Measurements from ENCODE around the gene ACTN4.

Gene ACTN4

DNA sequence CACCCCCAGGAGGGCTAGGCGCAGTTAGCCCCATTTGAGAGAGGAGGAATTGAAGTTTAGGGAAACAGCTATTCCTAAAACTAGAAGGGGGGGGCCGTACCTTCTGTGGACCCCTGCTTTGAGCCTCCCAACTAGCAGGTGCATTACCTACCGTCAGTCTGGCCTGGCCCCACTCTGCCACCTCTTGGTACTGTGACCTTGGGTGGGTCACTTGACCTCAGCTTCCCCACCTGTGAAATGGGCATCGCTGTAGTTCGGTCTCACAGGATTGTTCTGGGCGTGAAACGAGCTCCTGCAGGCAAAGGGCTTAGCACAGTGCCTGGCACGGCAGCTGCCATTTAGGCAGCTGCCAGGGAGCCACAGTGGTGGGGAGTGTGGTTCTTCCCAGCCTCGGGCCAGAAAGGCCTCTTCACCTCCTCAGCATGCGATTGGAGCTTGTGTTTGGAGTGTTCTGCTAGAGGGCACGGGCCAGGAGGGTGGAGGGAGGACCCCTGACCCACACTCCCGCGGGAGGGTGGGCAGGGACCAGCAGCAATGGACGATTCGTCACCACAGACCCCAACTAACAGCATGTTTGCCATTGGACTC, 64.8 kb downstream of the ACTN4 start:
- no peaks in the 10 kb centered on the region for H3K27me3 ChIP-seq (ENCODE audit: insufficient read depth, low read length)
- peak overlapping the region; percentile 42; the same call in 1 of the 2 replicates for H3K27ac ChIP-seq (ENCODE audit: low read depth, low read length)
- H3K4me1 ChIP-seq (ENCODE audit: control insufficient read depth, insufficient read depth, low read length, unreplicated experiment), result peaks cover 43% of the 10 kb centered on the region
- H3K4me3 ChIP-seq (ENCODE audit: low read depth, low read length), result no peak overlapping the region
- H3K36me3 ChIP-seq (ENCODE audit: insufficient read depth, low read length), result peaks cover 9% of the 10 kb centered on the region; the same call in 1 of the 2 replicates
- H3K79me2 ChIP-seq (ENCODE audit: control insufficient read depth, insufficient read depth, low read length, unreplicated experiment), result peaks cover 19% of the 10 kb centered on the region
- H2AFZ ChIP-seq (ENCODE audit: low read length, unreplicated experiment), result no peak overlapping the region

GRCh38 chr19:38713227-38713649, 65.8 kb downstream of the ACTN4 start:
- Histone ChIP-seq H3K4me3 (ENCODE audit: low read depth, low read length) (no peak overlapping the region), H2AFZ (ENCODE audit: low read length, unreplicated experiment) (no peak overlapping the region)

DNA sequence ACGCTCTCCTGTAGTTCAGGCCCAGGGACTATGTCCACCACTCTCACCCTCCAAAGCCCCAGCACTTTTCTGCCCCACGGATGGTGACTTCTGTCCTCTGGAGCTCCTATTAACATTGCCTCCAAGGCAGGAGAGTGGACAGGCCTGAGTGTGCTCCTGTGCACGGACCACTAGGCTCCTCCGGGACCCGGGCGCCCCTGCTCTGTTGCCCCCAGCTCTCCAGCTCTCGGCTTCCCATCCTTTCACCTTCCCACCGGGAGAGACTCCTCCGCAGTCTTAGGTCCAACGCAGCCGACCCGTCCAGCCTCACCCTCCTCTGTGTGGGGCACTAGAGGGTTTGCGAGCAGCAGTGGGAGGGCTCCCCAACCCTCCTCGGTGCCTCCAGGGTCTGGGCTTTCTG, 66.4 kb downstream of the ACTN4 start:
- Histone ChIP-seq H3K79me2 (ENCODE audit: control insufficient read depth, insufficient read depth, low read length, unreplicated experiment) (peaks cover 22% of the 10 kb centered on the region), H3K4me3 (ENCODE audit: low read depth, low read length) (no peak overlapping the region), H3K27me3 (ENCODE audit: insufficient read depth, low read length) (no peaks in the 10 kb centered on the region), H3K36me3 (ENCODE audit: insufficient read depth, low read length) (peaks cover 4% of the 10 kb centered on the region; the same call in 1 of the 2 replicates), H3K4me1 (ENCODE audit: control insufficient read depth, insufficient read depth, low read length, unreplicated experiment) (peaks cover 37% of the 10 kb centered on the region), H2AFZ (ENCODE audit: low read length, unreplicated experiment) (no peak overlapping the region), H3K27ac (ENCODE audit: low read depth, low read length) (no peak overlapping the region)

More at GRCh38 chr19:38713227-38713649, 65.8 kb downstream of the ACTN4 start:
- peaks cover 4% of the 10 kb centered on the region; the same call in 1 of the 2 replicates for H3K36me3 ChIP-seq (ENCODE audit: insufficient read depth, low read length)
- H3K4me1 ChIP-seq (ENCODE audit: control insufficient read depth, insufficient read depth, low read length, unreplicated experiment), result peaks cover 37% of the 10 kb centered on the region
- no peaks in the 10 kb centered on the region for H3K27me3 ChIP-seq (ENCODE audit: insufficient read depth, low read length)
- H3K27ac ChIP-seq (ENCODE audit: low read depth, low read length), result no peak overlapping the region
- peaks cover 22% of the 10 kb centered on the region for H3K79me2 ChIP-seq (ENCODE audit: control insufficient read depth, insufficient read depth, low read length, unreplicated experiment)

- Histone ChIP-seq H3K79me2 (ENCODE audit: control insufficient read depth, insufficient read depth, low read length, unreplicated experiment) (peaks cover 22% of the 10 kb centered on the region), H3K4me1 (ENCODE audit: control insufficient read depth, insufficient read depth, low read length, unreplicated experiment) (peaks cover 32% of the 10 kb centered on the region), H3K27ac (ENCODE audit: low read depth, low read length) (no peak overlapping the region), H3K36me3 (ENCODE audit: insufficient read depth, low read length) (peaks cover 4% of the 10 kb centered on the region; the same call in 1 of the 2 replicates), H3K4me3 (ENCODE audit: low read depth, low read length) (no peak overlapping the region), H3K27me3 (ENCODE audit: insufficient read depth, low read length) (no peaks in the 10 kb centered on the region), H2AFZ (ENCODE audit: low read length, unreplicated experiment) (no peak overlapping the region)
These were observed 66.9 kb downstream of the ACTN4 start for GRCh38 chr19:38714354-38714778.

DNA sequence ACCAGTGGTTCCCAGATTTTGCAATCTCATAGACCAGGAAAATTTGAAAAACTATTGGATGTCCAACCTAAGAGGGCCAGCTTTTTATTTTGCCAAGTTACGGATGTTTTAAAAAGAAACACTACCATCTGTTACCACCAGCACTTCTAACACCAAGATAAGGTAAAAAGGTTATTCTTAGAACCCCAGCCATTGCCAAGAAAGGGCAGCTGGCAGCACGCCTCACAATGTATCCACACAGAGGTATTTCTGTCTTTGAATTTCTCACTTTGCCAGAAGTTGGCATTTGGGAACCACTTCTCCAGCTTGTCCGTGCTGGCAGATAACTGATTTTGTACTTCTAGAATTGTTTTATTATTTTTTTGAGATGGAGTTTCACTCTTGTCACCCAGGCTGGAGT, 68.1 kb downstream of the ACTN4 start:
- Histone ChIP-seq H3K27ac (ENCODE audit: low read depth, low read length) (no peak overlapping the region), H3K36me3 (ENCODE audit: insufficient read depth, low read length) (peaks cover 4% of the 10 kb centered on the region; the same call in 1 of the 2 replicates), H3K4me3 (ENCODE audit: low read depth, low read length) (no peak overlapping the region), H3K27me3 (ENCODE audit: insufficient read depth, low read length) (no peaks in the 10 kb centered on the region), H3K79me2 (ENCODE audit: control insufficient read depth, insufficient read depth, low read length, unreplicated experiment) (peaks cover 18% of the 10 kb centered on the region), H3K4me1 (ENCODE audit: control insufficient read depth, insufficient read depth, low read length, unreplicated experiment) (peaks cover 24% of the 10 kb centered on the region), H2AFZ (ENCODE audit: low read length, unreplicated experiment) (no peak overlapping the region)

DNA sequence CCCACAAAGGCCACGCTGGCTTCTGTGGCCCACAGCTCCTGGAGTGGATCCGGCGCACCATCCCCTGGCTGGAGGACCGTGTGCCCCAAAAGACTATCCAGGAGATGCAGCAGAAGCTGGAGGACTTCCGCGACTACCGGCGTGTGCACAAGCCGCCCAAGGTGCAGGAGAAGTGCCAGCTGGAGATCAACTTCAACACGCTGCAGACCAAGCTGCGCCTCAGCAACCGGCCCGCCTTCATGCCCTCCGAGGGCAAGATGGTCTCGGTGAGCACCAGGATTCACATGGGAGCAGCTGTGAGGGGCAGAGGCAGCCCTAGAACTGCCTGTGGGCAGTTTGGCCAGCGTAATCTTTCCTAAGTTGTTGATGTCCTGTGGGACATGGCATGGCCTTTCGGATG, 69.6 kb downstream of the ACTN4 start:
- H3K4me1 ChIP-seq (ENCODE audit: control insufficient read depth, insufficient read depth, low read length, unreplicated experiment), result peaks cover 11% of the 10 kb centered on the region
- no peak overlapping the region for H3K27ac ChIP-seq (ENCODE audit: low read depth, low read length)
- no peak overlapping the region for H3K4me3 ChIP-seq (ENCODE audit: low read depth, low read length)
- no peaks in the 10 kb centered on the region for H3K27me3 ChIP-seq (ENCODE audit: insufficient read depth, low read length)
- peaks cover 8% of the 10 kb centered on the region; the same call in 1 of the 2 replicates for H3K36me3 ChIP-seq (ENCODE audit: insufficient read depth, low read length)
- no peak overlapping the region for H2AFZ ChIP-seq (ENCODE audit: low read length, unreplicated experiment)
- H3K79me2 ChIP-seq (ENCODE audit: control insufficient read depth, insufficient read depth, low read length, unreplicated experiment), result peaks cover 18% of the 10 kb centered on the region

DNA sequence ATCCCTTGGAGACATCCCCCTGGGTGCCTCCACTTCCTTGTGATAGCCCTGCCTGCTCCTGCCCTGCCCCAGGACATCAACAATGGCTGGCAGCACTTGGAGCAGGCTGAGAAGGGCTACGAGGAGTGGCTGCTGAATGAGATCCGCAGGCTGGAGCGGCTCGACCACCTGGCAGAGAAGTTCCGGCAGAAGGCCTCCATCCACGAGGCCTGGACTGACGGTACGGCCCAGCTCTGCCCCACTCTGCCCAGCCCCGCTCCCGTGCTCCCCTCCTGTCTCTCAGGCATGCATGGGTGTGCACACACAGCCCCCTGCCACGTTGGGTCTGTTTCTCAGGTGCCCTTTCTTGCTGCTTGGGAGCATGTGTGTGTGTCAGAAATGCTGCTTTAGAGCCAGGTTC, 70.4 kb downstream of the ACTN4 start:
- peaks cover 8% of the 10 kb centered on the region; the same call in 1 of the 2 replicates for H3K36me3 ChIP-seq (ENCODE audit: insufficient read depth, low read length)
- H3K4me1 ChIP-seq (ENCODE audit: control insufficient read depth, insufficient read depth, low read length, unreplicated experiment), result peaks cover 3% of the 10 kb centered on the region
- no peak overlapping the region for H3K27ac ChIP-seq (ENCODE audit: low read depth, low read length)
- no peak overlapping the region for H3K4me3 ChIP-seq (ENCODE audit: low read depth, low read length)
- no peak overlapping the region for H2AFZ ChIP-seq (ENCODE audit: low read length, unreplicated experiment)
- no peaks in the 10 kb centered on the region for H3K27me3 ChIP-seq (ENCODE audit: insufficient read depth, low read length)
- H3K79me2 ChIP-seq (ENCODE audit: control insufficient read depth, insufficient read depth, low read length, unreplicated experiment), result peaks cover 11% of the 10 kb centered on the region

DNA sequence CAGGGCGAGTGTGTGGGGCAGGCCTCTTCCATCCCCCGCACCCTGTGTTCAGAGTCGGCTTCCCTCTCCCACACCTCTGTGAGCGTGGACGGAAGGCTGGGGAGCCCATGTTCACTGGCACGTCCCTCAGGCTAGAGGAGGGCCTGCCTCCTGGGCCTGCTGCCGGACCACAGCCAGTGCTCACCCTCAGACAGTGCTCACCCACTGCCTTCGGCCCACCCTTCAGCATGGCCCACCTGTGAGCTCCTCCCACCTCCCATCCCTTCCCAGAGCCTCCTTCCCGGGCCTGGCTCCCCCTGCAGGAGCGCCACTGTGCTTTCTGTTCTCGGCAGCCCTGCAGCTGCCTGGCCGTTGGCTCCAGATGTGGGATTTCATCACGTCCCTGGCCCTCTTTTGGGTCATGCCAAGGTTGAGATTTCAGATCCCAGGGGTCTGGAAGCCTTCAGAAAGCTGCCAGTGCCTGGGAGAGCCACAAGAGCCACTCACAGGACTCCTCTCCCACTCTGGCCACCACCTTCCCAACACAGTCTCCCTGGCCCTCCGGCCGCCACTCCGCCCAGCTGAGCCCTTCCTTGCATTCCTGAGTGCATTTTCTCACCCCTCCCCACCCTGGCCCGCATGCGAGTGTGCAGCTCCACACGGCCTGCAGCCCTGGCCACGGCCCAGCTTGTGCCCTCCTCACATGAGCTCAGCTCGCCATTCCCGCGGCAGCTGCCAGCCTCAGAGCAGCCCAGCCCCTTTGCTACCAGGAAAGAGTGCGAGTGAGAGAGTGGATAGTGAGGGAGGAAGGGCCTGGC, 71.5 kb downstream of the ACTN4 start:
- Histone ChIP-seq H3K4me3 (ENCODE audit: low read depth, low read length) (no peak overlapping the region), H3K27ac (ENCODE audit: low read depth, low read length) (no peak overlapping the region), H2AFZ (ENCODE audit: low read length, unreplicated experiment) (no peak overlapping the region), H3K36me3 (ENCODE audit: insufficient read depth, low read length) (peaks cover 8% of the 10 kb centered on the region; the same call in 1 of the 2 replicates), H3K27me3 (ENCODE audit: insufficient read depth, low read length) (no peaks in the 10 kb centered on the region), H3K79me2 (ENCODE audit: control insufficient read depth, insufficient read depth, low read length, unreplicated experiment) (peaks cover 8% of the 10 kb centered on the region), H3K4me1 (ENCODE audit: control insufficient read depth, insufficient read depth, low read length, unreplicated experiment) (no peaks in the 10 kb centered on the region)

DNA sequence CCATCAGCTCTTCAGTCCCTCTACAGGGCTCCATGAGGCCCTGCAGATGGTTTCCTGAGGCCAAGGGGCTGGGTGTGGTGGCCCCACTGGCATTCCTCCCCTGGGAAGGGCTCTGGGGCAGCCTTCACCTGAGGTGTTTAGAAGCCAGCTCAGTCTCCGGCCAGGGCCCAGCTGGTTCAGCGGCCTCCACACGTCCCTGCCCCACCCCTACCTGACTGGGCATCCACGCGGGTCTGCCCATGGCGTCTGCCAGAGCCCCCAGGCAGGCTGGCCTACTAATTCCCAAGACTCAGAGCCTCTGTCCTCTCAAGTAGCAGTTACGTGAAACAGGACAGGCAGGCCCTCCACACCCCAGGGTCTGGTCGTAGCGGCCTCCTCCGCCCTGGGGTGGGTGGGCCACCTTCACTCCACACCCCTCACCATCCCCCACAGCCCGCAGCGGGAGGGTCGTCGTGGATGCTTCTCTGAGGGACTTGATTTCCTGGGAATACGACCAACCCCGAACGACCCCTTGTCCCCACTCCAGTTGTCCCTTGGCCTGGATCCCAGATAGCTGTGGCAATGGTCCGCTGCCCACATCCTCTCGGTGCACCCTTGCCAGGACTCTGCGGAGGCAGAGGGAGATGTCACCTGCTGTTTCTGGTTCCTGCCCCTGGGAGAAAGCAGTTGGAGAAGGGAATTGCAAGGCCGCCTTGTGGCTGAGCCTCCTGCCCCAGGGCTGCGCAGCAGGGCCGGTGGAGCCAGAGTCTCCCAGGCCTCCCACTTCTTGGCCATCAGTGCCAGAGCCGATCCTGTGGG, 72.5 kb downstream of the ACTN4 start:
- Histone ChIP-seq H3K36me3 (ENCODE audit: insufficient read depth, low read length) (0 out of 2 replicates have a peak, but pooled peaks cover 4% of the 10 kb centered on the region), H3K4me3 (ENCODE audit: low read depth, low read length) (no peak overlapping the region), H3K79me2 (ENCODE audit: control insufficient read depth, insufficient read depth, low read length, unreplicated experiment) (peaks cover 3% of the 10 kb centered on the region)

DNA sequence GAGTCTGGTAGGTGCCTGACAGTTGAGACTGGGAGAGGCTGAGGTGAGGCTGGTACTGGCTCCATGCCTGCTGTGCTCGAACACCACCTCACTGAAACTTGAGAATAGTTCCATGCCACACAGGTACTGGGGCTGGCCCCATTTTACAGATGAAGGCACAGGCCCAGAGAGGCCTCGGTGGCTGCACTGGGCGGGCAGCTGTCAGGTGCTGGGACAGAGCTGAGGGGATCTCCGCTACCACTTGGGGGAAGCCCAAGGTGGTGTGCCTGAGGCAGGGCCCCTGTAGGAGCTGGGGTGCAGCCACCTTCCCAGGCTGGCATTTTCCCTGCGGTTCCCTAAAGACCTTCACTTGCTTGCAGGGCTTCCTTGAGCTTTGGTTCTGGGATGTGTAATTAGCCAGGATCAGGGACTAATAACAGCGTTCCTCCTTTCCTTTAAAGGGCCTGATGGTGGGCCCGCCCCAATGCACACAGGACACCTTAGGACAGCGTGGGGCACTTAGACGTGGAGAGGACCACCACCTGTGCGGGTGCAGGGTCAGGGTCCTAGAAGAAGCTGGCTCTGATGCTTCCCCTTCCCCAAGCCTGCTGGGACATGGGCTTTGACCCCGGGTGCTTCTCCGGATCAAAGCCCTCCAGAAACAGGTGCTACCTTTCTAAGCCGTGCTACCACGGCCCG, 73.2 kb downstream of the ACTN4 start:
- Histone ChIP-seq H3K79me2 (ENCODE audit: control insufficient read depth, insufficient read depth, low read length, unreplicated experiment) (peaks cover 3% of the 10 kb centered on the region), H3K36me3 (ENCODE audit: insufficient read depth, low read length) (0 out of 2 replicates have a peak, but pooled peaks cover 4% of the 10 kb centered on the region), H3K4me1 (ENCODE audit: control insufficient read depth, insufficient read depth, low read length, unreplicated experiment) (no peaks in the 10 kb centered on the region), H3K27me3 (ENCODE audit: insufficient read depth, low read length) (no peaks in the 10 kb centered on the region), H3K27ac (ENCODE audit: low read depth, low read length) (no peak overlapping the region), H2AFZ (ENCODE audit: low read length, unreplicated experiment) (no peak overlapping the region), H3K4me3 (ENCODE audit: low read depth, low read length) (no peak overlapping the region)

More for the DNA sequence above, 72.5 kb downstream of the ACTN4 start:
- Histone ChIP-seq H3K4me1 (ENCODE audit: control insufficient read depth, insufficient read depth, low read length, unreplicated experiment) (no peaks in the 10 kb centered on the region), H3K27me3 (ENCODE audit: insufficient read depth, low read length) (no peaks in the 10 kb centered on the region), H3K27ac (ENCODE audit: low read depth, low read length) (no peak overlapping the region), H2AFZ (ENCODE audit: low read length, unreplicated experiment) (no peak overlapping the region)

All from ACC112 (cell line).